Vagina (tissue), 2 donors: ENCODE measurements around the gene BLM. TPM values are rescaled to one million over a fixed set of nuclear protein-coding genes. Genes with fewer than 3 reads are reported as not detected.

Experiments used
- DNase-seq, 2 donors: peaks; one replicate each; pipeline ENCODE4 v3.0.0-alpha.2; 2017; ENCODE audit errors: extremely low spot score in 2 of 2
- H3K27ac ChIP-seq: fragments of 200-600 bp; sonication (generic); one replicate; pipeline ENCODE4 v1.5.1; 2019
- H3K27me3 ChIP-seq: fragments of 200-600 bp; sonication (generic); one replicate; pipeline ENCODE4 v1.5.1; 2019
- H3K36me3 ChIP-seq, 2 donors: fragments of 200-600 bp; sonication (generic); one replicate each; pipeline ENCODE4 v1.5.1; 2017 to 2019
- H3K4me1 ChIP-seq: fragments of 200-600 bp; sonication (generic); one replicate; pipeline ENCODE4 v1.5.1; 2019
- H3K4me3 ChIP-seq, 2 donors: fragments of 200-600 bp; sonication (generic); 1 replicate in 1 of 2; 2 replicates in 1 of 2; pipeline ENCODE4 v1.5.1; 2016 to 2019
- H3K9me3 ChIP-seq: fragments of 200-600 bp; sonication (generic); one replicate; pipeline ENCODE4 v1.5.1; 2019
- CTCF ChIP-seq, 3 experiments: fragments of 450-650 bp in 2 of 3; fragments of 200-600 bp in 1 of 3; sonication (generic) in 1 of 3; IDR thresholded peaks; one replicate each; pipeline ENCODE4 v1.5.1; 2017 to 2019; ENCODE audit warnings: antibody characterized with exemption in 3 of 3, mild to moderate bottlenecking in 2 of 3, moderate library complexity in 2 of 3
- POLR2A ChIP-seq, 2 donors: fragments of 450-650 bp; IDR thresholded peaks; one replicate each; pipeline ENCODE4 v1.6.1; 2017; ENCODE audit warnings: antibody characterized with exemption in 2 of 2, mild to moderate bottlenecking in 2 of 2, moderate library complexity in 2 of 2
- POLR2AphosphoS5 ChIP-seq, 2 donors: sonication (generic); formaldehyde crosslinking; IDR thresholded peaks; one replicate each; pipeline ENCODE4 v1.9.0; 2017; ENCODE audit warnings: antibody characterized with exemption in 2 of 2, mild to moderate bottlenecking in 2 of 2, low read depth in 1 of 2; ENCODE audit not compliant: insufficient read depth in 1 of 2
- intact Hi-C: fragments of 100-400 bp; cut with DNase I; formaldehyde crosslinking; loops from one replicate; pipeline ENCODE4 v1.15.1; 2023
- total RNA-seq: library from RNA; depleted of rRNA; stranded (reverse); fragments of >200 nt; gene quantifications from one replicate; pipeline ENCODE4 v1.2.3, GENCODE V29; 2016

Gene BLM
- total RNA-seq, 1 donor from 2014 or later, result 1.7 TPM

DNA sequence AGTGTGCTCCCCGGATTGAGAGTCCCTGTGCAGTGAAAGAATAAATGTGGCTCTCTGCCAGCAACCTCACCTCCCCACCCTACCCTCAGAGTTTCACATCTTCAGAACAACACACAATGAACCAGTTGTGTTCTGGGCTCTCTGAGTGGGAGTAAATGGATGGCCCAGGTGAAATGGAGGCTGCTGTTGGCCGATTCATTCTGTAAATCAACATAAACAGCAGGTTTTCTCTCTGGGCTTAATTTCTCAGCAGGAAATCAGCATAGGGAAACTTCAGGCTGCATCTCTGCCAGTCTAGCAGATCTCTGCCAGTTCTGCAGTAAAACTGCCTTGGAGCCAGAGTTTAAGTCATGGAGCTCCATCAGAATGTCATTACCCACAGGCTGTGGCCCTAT, 96.6 kb downstream of the BLM start:
- intact Hi-C loops, result no loop called here
- no peaks in the 10 kb centered on the region for H3K27me3 ChIP-seq
- H3K4me1 ChIP-seq, result no peaks in the 10 kb centered on the region
- no peak for DNase-seq
- TF ChIP-seq POLR2A (IDR thresholded peaks at IDR 0.05), result no peak
- TF ChIP-seq CTCF (IDR thresholded peaks at IDR 0.05), result no peak
- TF ChIP-seq POLR2AphosphoS5 (IDR thresholded peaks at IDR 0.05; ENCODE audit: insufficient read depth in 1 of 2, low read depth in 1 of 2), result no peak
- no peaks in the 10 kb centered on the region for H3K36me3 ChIP-seq
- H3K27ac ChIP-seq, result no peak overlapping the region
- no peak overlapping the region for H3K4me3 ChIP-seq
- H3K9me3 ChIP-seq, result no peaks in the 10 kb centered on the region

GRCh38 chr15:90814191-90814821, 97.2 kb downstream of the BLM start:
- TF ChIP-seq POLR2A (IDR thresholded peaks at IDR 0.05) (no peak), POLR2AphosphoS5 (IDR thresholded peaks at IDR 0.05; ENCODE audit: insufficient read depth in 1 of 2, low read depth in 1 of 2) (no peak), CTCF (IDR thresholded peaks at IDR 0.05) (no peak)
- no peaks in the 10 kb centered on the region for H3K9me3 ChIP-seq
- intact Hi-C loops, result no loop called here
- no peak overlapping the region for H3K4me3 ChIP-seq
- H3K4me1 ChIP-seq, result no peaks in the 10 kb centered on the region
- no peaks in the 10 kb centered on the region for H3K36me3 ChIP-seq
- DNase-seq, result no peak
- H3K27me3 ChIP-seq, result no peaks in the 10 kb centered on the region
- H3K27ac ChIP-seq, result no peak overlapping the region

DNA sequence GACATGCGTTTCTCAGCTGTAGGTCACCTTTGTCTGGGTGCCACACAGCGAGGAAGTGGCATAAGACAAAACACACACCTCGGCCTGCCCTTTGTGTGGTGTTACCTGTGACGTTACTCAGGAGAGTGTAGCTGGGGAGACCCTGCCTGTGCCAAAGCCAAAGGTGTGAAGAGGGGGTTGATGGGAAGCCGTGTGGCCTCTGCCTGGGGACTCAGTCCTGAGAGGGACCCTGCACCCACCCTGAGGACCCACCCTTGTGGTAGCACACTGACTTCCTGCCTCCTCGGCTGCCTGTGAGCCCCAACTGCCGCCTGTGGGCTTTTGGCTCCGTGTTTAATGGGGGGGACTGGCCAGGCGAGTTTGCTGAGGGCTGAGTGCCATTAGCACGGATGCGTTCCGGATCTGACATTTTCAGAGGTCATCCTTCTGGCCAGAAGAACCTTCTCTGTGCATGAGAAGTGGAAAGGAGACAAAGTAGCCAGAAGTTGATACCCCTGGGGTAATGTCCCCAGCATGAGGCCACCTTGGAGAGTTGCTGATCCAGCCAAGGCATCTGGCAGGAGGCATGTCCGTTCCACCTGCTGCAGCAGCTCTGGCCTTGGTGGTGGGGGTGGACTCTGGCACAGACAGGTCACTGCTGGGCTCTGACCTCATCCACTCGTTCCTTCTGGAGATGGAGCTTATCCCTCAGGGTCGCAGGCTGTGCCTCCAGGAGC, 99.4 kb downstream of the BLM start:
- Histone ChIP-seq H3K27ac (no peak overlapping the region), H3K4me3 (no peak overlapping the region), H3K4me1 (no peaks in the 10 kb centered on the region), H3K36me3 (no peaks in the 10 kb centered on the region), H3K27me3 (no peaks in the 10 kb centered on the region), H3K9me3 (no peaks in the 10 kb centered on the region)
- no peak for DNase-seq
- intact Hi-C loops, result no loop called here
- no peak for TF ChIP-seq CTCF (IDR thresholded peaks at IDR 0.05)
- no peak for TF ChIP-seq POLR2A (IDR thresholded peaks at IDR 0.05)
- TF ChIP-seq POLR2AphosphoS5 (IDR thresholded peaks at IDR 0.05; ENCODE audit: insufficient read depth in 1 of 2, low read depth in 1 of 2), result no peak

GRCh38 chr15:90817117-90818057, 100.2 kb downstream of the BLM start:
- intact Hi-C loops, result no loop called here
- H3K27ac ChIP-seq, result no peak overlapping the region
- no peak overlapping the region for H3K4me3 ChIP-seq
- DNase-seq, result no peak
- no peaks in the 10 kb centered on the region for H3K27me3 ChIP-seq
- no peaks in the 10 kb centered on the region for H3K36me3 ChIP-seq
- H3K4me1 ChIP-seq, result no peaks in the 10 kb centered on the region
- TF ChIP-seq CTCF (IDR thresholded peaks at IDR 0.05) (no peak), POLR2A (IDR thresholded peaks at IDR 0.05) (no peak), POLR2AphosphoS5 (IDR thresholded peaks at IDR 0.05; ENCODE audit: insufficient read depth in 1 of 2, low read depth in 1 of 2) (no peak)
- no peaks in the 10 kb centered on the region for H3K9me3 ChIP-seq
